HG03565 (cell line): ENCODE results near the gene PRSS36.
"Not testable (repeated sequence)": the region's sequence is repeated elsewhere in the genome, so short reads cannot be mapped to it uniquely, and the experiment has no call there.

Source experiments
- ATAC-seq: cut with Tn5 transposase; IDR thresholded peaks from one replicate; pipeline ENCODE4 v1.9.1; 2021; ENCODE audit warnings: mild to moderate bottlenecking, moderate library complexity; ENCODE audit not compliant: unreplicated experiment

Gene PRSS36

DNA sequence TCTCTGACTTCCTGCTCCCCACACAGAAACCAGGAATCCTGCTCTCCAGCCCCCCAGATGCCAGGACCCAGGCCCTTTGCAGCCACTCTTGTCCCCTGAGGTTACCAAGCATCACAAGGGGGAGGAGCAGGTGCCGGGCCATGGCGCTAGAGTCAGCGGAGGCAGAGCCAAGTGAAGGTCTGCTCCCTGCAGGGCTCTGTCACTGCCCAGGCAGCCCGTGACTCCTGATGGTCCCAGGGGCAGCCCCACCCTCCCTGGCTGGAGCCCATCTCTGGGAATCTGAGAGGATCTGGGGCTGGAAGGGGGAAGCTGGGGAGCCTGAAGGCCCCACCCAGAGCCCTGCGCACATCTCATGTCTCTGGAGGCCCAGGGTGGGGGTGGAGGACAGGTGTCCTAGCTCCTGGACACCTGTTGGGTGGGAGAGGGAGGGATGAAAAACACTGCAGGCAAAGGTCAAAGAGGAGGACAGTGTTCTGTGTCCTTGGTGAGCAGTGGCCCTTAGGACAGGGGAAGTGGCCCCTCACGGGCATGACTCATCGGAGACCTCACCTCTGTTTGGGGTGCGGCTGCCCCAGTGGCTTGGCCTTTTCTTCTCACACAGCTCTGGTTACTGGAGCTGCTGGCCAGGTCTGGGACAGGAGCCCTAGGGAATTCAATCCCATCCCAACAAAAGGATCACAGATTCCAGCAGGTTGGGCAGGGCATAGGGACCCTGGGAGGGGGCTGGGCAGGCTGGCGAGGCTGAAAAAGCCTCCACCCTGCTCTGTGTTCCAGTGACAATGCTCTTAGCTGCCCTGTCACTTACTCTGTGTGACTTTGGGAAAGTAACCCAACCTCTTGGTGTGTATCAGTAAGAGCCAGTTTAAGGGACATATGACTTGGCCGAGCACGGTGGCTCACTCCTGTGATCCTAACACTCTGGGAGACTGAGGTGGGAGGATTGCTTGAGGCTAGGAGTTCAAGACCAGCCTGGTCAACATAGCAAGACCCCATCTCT, at the start of gene PRSS36:
Gene PRSS36, minus strand, starts transcription at position 173 of the 997 bp plus-strand sequence. Its CDS starts 31 bp downstream, at position 142.
- ATAC-seq, result no peak

DNA sequence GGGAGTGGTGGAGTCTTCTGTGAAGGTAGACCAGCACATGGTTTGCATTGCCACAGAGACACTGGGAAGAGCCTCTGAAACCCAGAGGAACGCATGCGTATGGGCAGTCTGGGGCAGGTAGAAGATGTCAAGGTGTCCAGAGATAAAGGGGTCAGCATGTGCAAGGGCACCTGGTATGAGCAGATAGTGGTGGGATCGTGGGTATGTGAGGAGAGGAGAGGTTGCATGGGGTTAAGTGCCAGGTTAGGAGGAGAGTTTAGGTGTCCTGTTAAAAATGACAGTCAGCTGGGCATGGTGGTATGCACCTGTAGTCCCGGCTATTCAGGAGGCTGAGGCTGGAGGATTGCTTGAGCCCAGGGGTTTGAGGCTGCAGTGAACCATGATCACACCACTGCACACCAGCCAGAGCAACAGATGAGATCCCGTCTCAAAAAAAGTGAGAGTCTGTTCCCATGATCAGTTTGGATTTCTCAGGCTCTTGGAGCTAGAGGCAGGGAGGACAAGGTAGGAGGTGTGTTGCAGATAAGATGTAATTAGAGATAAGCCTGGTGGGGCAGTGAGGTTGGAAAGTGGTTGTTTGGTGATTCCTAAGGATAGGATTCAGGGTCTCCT, 49.7 kb upstream of the PRSS36 start:
- ATAC-seq, result no peak

DNA sequence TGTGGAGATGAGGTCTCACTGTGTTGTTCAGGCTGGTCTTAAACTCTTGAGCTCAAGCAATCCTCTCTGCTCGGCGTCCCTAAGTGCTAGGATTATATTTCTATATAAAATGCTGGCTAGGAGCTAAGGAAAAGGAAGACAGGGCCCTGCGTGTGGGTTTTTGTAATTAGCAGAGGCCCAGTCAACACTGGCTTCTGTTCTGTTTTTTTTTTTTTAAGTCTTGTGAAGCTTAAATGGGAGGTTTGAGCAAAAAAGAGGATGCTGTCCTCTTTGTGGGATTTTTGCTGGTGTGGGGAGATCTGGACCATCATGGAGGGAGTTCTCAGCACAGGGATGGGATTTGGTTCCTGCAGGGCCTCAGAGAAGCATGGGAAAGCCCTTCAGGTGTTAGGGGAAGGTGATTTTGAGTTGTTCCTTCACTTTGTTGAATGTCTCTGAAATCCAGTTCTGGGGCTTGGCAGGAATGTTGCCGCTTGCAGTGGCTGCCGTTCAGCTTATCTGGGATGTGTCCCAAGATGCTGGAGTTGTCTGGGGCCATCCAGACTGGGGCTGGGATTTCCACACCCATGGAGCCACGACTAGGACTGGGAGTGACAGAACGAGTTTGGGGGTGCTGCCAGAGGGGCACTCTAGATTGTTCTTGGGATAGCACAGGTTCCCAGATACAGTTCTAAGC, 48.5 kb upstream of the PRSS36 start:
- ATAC-seq, result no peak

DNA sequence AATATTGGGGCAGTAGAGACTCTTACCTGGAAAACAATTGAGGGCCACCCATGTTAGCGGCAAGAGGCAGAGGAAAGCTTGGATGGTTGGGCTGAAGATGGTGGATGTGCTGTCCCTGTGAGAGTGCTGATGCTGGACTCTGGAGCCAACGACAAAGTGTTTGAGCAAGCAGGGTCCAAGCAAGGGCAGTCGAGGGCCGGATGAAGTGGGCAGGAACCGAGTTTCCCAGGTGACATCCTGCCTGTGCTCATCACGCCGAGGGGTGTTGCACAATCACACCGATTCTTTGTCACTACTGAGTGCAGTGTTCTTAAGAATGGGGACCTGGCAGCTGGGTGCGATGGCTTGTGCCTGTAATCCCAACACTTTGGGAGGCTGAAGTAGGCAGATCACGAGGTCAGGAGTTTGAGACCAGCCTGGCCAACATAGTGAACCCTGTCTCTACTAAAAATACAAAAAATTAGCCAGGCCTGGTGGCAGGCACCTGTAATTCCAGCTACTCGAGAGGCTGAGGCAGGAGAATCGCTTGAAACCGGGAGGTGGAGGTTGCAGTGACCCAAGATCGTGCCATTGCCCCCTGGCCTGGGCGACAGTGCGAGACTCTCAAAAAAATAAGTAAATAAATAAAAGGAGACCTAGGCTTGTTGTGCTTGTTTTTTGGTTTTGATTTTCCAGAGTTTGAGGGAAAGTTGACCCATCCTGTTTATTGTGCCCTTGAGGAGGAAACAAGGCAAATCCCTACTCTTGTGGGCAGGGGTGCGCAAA, 46.6 kb upstream of the PRSS36 start:
- no peak for ATAC-seq

DNA sequence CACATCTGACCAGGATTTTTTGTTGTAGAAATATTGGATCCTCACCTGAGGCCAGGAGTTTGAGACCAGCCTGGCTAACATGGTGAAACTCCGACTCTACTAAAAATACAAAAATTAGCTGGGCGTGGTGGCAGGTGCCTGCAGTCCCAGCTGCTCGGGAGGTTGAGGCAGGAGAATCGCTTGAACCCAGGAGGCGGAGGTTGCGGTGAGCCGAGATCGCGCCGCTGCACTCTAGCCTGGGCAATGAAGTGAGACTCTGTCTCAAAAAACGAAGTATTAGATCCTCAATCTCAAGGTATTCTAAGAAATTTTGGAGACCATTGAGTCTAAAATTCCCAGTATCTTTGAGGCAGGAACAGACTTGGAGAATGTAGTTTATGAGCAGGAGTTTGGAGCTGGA, 46.0 kb upstream of the PRSS36 start:
- ATAC-seq, result not testable (repeated sequence)

DNA sequence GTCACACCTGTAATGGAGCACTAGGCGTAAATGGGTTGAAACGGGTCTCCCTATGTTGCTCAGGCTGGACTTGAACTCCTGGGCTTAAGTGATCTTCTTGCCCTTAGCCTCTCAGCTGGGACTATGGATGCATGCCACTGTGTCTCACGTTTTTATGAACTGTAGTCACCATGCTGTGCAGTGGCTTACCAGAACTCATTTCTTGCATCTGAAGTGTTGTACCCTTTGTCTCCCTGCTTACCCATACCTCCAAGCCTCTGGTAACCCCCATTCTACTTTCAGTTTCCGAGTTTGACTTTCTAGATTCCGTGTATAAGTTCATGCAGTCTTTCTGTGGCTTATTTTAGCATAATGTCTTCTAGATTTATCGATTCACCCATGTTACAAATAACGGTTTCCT, 45.0 kb upstream of the PRSS36 start:
- no peak for ATAC-seq

DNA sequence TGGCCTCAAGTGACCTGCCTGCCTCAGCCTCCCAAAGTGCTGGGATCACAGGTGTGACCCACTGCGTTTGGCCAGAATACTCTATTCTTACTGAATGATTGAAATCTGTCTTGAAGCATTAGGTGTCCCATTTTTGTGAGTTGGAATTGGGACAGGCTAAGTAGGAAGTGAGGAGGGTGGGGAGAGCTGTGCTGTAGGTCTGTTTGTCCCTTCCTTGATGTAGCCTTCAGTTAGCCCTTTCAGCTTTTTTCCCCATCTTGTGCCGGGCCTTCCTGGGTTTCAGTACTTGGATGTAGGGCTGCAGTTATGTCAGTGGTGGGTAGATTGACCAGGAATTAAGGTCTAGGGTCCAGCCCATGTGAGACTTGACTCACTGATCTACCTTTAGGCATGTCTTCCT, 44.0 kb upstream of the PRSS36 start:
- ATAC-seq, result no peak

DNA sequence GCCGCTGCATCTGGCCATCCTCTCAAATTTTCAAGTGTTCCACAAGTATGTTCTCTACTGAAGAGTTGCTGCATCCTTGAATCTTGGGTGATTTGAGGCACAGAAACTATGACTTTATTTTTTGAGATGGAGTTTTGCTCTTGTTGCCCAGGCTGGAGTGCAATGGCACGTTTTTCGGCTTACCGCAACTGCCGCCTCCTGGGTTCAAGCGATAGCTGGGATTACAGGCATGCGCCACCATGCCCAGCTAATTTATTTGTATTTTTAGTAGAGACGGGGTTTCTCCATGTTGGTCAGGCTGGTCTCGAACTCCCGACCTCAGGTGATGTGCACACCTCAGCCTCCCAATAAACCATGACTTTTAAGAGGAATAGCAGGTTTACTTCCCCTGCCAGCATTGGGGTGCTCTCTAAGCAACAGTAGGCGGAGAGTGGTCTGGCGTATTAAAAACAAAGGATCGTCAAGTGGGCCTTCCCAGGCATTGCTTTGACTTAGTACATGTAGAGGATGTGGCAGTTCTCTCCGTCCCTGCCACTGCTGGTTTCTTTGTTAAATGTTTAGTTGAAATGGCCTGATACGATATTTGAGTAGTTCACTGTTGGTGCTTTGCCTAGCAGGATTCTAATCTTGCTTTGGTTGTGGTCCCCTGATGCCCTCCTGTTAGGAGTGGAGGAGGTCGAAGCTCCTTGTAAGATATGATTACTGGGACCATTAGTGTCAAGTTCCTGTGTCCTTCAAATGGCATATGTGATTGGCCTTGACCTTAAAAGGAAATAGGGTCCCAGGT, 43.2 kb upstream of the PRSS36 start:
- ATAC-seq, result no peak

DNA sequence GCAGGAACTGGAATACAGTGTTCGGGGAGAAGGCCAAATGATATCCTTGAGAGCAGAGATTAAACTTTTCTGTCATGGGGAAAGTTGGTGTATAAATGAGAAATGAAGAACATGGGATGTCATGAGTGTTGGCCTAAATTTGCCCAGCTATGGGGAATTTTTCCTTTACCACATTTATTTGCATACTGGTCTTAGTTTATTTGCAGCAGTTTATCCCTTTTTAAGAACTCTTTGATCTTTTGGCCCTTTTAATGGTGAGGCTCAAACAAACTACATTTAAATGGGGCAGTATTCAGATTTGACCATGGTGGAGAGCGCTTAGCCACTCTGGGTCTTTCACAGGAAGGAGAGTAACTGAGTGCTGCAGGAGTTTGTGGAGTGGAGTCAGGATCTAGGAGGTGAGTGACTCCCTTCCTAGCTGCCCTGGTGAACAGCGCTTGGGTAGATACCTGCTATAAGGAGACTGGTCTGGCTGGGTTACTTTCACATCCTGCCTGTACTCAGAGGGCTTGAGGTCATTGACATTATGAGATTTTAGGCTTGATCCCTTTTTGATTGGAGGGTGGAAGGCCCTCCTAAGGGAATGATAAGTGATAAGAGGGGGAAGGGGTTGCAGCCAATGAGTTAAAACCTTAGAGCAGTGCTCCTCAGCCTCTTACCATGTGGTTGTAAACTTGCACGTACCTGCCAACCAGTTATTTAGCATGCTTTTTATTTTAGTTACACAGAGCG, 42.0 kb upstream of the PRSS36 start:
- ATAC-seq, result no peak

DNA sequence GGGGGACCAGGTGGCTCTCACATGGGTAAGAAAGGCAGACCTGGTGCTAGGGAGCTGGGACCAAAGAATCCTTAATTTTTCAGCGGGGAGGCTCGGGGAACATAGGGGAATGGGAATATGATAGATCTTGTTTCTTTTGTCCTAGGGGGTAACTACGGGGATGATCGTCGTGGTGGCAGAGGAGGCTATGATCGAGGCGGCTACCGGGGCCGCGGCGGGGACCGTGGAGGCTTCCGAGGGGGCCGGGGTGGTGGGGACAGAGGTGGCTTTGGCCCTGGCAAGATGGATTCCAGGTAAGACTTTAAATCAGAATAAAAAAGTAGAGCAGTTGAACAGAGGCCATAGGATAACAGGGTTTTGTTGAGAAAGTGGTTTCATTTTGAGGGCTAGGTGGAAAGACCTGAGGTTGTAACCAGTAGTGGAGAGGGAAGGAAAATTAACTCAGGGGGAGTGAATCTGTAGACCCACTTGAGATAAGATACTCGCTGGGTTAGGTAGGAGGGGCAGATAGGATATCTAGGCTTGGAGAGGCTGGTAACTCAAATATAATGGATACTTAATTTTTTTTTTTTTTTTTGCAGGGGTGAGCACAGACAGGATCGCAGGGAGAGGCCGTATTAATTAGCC, 41.1 kb upstream of the PRSS36 start:
- no peak for ATAC-seq

DNA sequence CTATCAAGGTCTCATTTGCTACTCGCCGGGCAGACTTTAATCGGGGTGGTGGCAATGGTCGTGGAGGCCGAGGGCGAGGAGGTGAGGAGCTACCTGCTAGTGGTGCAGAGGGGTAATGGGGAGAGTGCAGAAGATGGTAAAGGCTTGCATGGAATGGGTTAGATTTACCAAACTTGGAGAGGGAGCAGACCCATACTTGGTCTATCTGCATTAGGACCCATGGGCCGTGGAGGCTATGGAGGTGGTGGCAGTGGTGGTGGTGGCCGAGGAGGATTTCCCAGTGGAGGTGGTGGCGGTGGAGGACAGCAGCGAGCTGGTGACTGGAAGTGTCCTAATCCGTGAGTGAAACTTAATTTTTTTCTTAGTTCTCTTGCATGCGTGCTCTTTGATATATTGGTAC, 40.2 kb upstream of the PRSS36 start:
- ATAC-seq, result no peak

DNA sequence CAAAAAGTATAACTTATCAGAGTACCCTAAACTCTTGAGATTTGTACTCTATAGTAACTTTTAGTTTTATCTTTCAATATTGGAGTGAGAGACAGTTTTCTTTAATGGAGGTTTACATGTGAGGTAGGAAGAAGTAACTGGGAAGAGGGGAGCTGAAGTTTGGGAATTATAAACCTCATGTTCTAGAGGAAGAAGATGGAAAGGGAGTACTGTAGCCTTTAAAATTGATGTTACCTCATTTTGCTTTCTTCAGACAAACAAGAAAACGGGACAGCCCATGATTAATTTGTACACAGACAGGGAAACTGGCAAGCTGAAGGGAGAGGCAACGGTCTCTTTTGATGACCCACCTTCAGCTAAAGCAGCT, 39.5 kb upstream of the PRSS36 start:
- no peak for ATAC-seq

DNA sequence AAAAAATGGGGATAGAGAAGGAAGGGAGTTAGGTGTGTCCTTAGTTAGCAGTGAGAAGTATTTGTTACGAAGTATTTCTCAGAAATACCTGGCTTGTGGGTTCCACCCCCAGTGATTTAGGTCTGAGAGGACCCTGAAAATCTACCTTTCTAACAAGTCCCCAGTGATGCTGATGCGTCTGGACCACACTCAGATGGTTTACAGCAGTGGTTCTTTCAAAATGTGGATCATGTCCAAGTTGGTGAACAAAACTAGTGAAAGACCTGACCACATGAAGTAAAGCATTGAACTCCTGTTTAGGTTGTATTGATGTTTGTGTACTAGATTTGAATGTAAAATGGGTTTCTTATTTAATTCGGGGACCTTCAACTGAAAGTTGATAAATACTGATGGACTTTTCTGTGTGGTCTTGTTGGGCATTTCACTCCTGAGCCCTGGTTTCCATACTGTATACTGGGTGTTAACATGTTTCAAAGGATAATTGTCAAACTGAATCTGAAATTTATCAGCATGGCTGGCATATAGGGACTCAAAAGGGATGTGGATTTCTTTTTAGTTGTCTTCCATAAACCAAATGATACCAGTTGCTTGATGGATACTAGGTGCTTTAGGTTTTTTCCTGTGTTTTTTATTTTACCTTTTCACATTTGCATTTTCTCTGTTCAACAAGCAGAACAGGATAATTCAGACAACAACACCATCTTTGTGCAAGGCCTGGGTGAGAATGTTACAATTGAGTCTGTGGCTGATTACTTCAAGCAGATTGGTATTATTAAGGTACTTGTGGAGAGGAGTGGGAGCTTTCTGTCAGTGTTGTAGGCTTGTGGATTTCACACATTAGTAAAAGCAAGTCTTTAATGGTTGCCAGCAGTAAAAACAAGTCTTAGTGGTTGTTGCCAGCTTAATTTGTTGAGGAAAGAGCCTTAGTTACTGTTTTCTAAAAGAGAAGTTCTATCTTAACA, 38.9 kb upstream of the PRSS36 start:
- ATAC-seq, result no peak

DNA sequence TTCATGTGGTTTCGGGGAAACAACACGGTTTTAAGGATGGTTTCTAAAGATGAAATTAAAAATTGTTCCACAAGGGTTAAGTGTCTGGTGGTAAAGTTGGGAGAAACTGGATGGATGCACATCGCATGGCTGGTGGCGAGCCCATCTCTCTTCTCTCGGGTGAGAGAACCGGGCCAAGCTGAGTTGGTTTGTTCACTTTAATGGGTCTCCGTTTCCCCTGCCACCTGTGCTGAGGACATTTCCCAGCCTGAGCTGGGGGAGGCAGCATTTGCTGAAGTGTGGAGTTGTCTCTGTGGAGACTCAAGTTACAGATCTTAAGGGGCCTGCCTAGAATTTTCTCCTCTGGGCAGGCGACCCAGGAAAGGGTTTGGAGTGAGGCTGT, 37.9 kb upstream of the PRSS36 start:
- no peak for ATAC-seq

DNA sequence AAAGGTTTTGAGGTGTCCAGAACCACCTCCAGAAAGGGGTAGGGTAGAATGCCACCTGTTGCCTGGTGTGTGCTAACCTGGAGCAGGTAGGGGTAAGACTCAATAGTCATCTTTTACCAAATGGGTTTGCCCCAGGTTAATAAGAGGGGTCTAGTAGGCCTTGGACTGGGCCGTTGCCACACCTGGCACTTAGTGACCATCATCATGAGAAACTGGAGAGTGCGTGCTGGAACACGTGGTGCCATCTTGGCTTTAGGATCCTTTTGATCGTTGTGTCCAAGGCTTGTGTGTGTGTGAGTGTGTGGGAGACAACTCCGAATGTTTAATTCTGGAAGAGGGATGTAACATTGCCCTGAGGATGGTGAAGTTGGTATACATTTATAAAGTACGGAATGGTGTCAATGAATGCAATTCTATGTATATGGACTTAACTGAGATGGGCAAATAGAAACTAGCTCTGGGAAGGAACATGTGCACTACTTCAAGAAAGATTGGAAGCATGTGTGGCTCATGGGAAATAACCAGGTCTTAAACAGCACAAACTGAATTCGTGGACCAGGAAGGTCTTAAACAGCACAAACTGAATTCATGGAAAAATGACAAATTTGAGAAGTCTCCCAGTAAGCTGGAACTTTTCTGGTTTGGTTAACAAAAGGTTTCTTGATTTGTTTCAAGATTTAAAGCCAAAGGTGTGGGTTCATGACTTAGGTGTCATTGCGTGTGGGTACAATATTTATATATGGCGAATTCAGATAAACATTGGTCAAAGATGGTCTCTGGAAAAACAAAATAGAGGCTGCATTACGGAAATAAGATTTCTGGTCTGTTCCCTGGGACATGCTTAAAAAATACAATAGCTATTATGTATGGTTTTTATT, 37.3 kb upstream of the PRSS36 start:
- ATAC-seq, result no peak

DNA sequence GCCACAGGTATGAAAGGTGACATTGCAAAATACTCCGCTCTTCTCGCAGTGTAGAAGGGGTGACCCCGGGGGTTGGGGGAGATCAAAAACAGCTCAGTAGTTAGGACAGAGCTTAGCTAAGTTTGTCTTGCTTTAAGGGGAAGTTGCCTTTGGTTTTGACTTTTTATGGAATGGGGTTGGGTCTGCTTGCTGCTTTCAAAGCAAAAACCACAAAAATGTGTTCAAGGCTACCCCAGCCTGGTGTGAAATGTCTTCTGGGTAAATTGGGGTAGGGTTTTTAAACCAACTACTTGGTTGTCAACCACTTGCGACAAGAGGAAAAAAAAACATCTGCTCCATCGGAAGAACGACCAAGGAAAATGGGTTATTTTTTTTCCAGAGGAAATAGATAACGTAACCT, 36.3 kb upstream of the PRSS36 start:
- ATAC-seq, result no peak

DNA sequence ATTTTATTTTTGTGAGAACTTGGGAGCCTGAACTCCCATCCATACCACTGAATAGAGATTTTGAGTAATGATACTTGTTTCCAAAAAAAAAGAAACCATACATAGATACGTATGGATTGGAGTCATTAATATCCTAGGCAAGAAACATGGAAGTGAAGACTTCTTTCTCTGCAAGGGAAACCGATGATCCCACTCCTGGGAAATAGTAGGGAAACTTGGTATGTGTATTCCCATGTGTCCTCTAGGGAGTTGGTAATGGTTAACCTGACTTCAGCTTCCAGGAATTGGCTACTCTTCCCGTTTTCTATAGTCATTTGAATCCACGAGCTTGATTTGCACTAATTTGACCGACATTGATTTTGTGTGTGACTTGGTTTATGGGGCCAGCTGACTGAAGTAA, 35.5 kb upstream of the PRSS36 start:
- ATAC-seq, result no peak
